ENCODE measurements around the gene USP22. TPM values are rescaled to one million over a fixed set of nuclear protein-coding genes. Genes with fewer than 3 reads are reported as not detected.

The USP22 gene
- total RNA-seq, 1 experiment from 2014 or later: 152 TPM

GRCh38 chr17:21049457-21049856 lies 6.6 kb upstream of the USP22 start:
- DNase-seq (ENCODE audit: low read depth): no peak

- DNase-seq (ENCODE audit: low read depth): no peak
Observed at GRCh38 chr17:21046216-21046615, 3.4 kb upstream of the USP22 start.

GRCh38 chr17:21044971-21045370 lies 2.2 kb upstream of the USP22 start:
- DNase-seq (ENCODE audit: low read depth): no peak

- DNase-seq (ENCODE audit: low read depth): peak; percentile 97
Observed at GRCh38 chr17:21043296-21044232, 753 bp upstream of the USP22 start.

GRCh38 chr17:21041741-21042457 lies 912 bp downstream of the USP22 start:
- peak; percentile 76 for DNase-seq (ENCODE audit: low read depth)

- DNase-seq (ENCODE audit: low read depth): peak; percentile 76
Observed at GRCh38 chr17:21039839-21040575, 2.8 kb downstream of the USP22 start.

GRCh38 chr17:21037117-21037803 lies 5.6 kb downstream of the USP22 start:
- DNase-seq (ENCODE audit: low read depth): no peak

- DNase-seq (ENCODE audit: low read depth): no peak
Observed at GRCh38 chr17:21036361-21036881, 6.4 kb downstream of the USP22 start.

- DNase-seq (ENCODE audit: low read depth): no peak
Observed at GRCh38 chr17:21035406-21035805, 7.4 kb downstream of the USP22 start.

GRCh38 chr17:21034340-21035235 lies 8.2 kb downstream of the USP22 start:
- no peak for DNase-seq (ENCODE audit: low read depth)

GRCh38 chr17:21033350-21033749 lies 9.5 kb downstream of the USP22 start:
- DNase-seq (ENCODE audit: low read depth): peak; percentile 20

- no peak for DNase-seq (ENCODE audit: low read depth)
Observed at GRCh38 chr17:21031756-21032396, 10.9 kb downstream of the USP22 start.

- DNase-seq (ENCODE audit: low read depth): no peak
Observed at GRCh38 chr17:21030375-21030774, 12.4 kb downstream of the USP22 start.

GRCh38 chr17:21029515-21029914 lies 13.3 kb downstream of the USP22 start:
- DNase-seq (ENCODE audit: low read depth): no peak

- DNase-seq (ENCODE audit: low read depth): peak; percentile 46
Observed at GRCh38 chr17:21029036-21029435, 13.8 kb downstream of the USP22 start.

- DNase-seq (ENCODE audit: low read depth): no peak
Observed at GRCh38 chr17:21028192-21028591, 14.6 kb downstream of the USP22 start.

GRCh38 chr17:21027031-21027430 lies 15.8 kb downstream of the USP22 start:
- no peak for DNase-seq (ENCODE audit: low read depth)

- DNase-seq (ENCODE audit: low read depth): no peak
Observed at GRCh38 chr17:21025451-21025850, 17.4 kb downstream of the USP22 start.

GRCh38 chr17:21024024-21024423 lies 18.8 kb downstream of the USP22 start:
- DNase-seq (ENCODE audit: low read depth): no peak
